ENCODE results near the gene METTL21A.
"Not testable (repeated sequence)": the region's sequence is repeated elsewhere in the genome, so short reads cannot be mapped to it uniquely, and the experiment has no call there.

METTL21A gene

GRCh38 chr2:207625014-207625907 is at the start of gene METTL21A:
METTL21A (minus strand) TSS chr2:207625394; CDS start chr2:207624375, 1,019 bp downstream.
- peak; percentile 65 for DNase-seq (ENCODE audit: low read depth)

GRCh38 chr2:207674826-207675225 is 49.6 kb upstream of the METTL21A start:
- DNase-seq (ENCODE audit: low read depth), result no peak

GRCh38 chr2:207674266-207674774 is 49.1 kb upstream of the METTL21A start:
- no peak for DNase-seq (ENCODE audit: low read depth)

GRCh38 chr2:207673431-207673830 is 48.2 kb upstream of the METTL21A start:
- no peak for DNase-seq (ENCODE audit: low read depth)

- DNase-seq (ENCODE audit: low read depth), result no peak
Measured at GRCh38 chr2:207670887-207671286, 45.7 kb upstream of the METTL21A start.

- no peak for DNase-seq (ENCODE audit: low read depth)
Measured at GRCh38 chr2:207663870-207664545, 38.8 kb upstream of the METTL21A start.

- DNase-seq (ENCODE audit: low read depth), result no peak
Measured at GRCh38 chr2:207662203-207662602, 37.0 kb upstream of the METTL21A start.

- DNase-seq (ENCODE audit: low read depth), result no peak
Measured at GRCh38 chr2:207660994-207661393, 35.8 kb upstream of the METTL21A start.

GRCh38 chr2:207658156-207658555 is 33.0 kb upstream of the METTL21A start:
- DNase-seq (ENCODE audit: low read depth), result no peak

- DNase-seq (ENCODE audit: low read depth), result no peak
Measured at GRCh38 chr2:207655000-207655399, 29.8 kb upstream of the METTL21A start.

GRCh38 chr2:207646582-207646981 is 21.4 kb upstream of the METTL21A start:
- DNase-seq (ENCODE audit: low read depth), result not testable (repeated sequence)

- DNase-seq (ENCODE audit: low read depth), result no peak
Measured at GRCh38 chr2:207643892-207644291, 18.7 kb upstream of the METTL21A start.

GRCh38 chr2:207640661-207641060 is 15.5 kb upstream of the METTL21A start:
- no peak for DNase-seq (ENCODE audit: low read depth)

- DNase-seq (ENCODE audit: low read depth), result no peak
Measured at GRCh38 chr2:207640160-207640559, 15.0 kb upstream of the METTL21A start.

- not testable (repeated sequence) for DNase-seq (ENCODE audit: low read depth)
Measured at GRCh38 chr2:207639288-207639687, 14.1 kb upstream of the METTL21A start.

GRCh38 chr2:207635468-207636200 is 10.4 kb upstream of the METTL21A start:
- no peak for DNase-seq (ENCODE audit: low read depth)

- no peak for DNase-seq (ENCODE audit: low read depth)
Measured at GRCh38 chr2:207633686-207634085, 8.5 kb upstream of the METTL21A start.

- DNase-seq (ENCODE audit: low read depth), result peak; percentile 21
Measured at GRCh38 chr2:207632575-207633493, 7.6 kb upstream of the METTL21A start.

- no peak for DNase-seq (ENCODE audit: low read depth)
Measured at GRCh38 chr2:207630491-207630890, 5.3 kb upstream of the METTL21A start.

GRCh38 chr2:207629553-207629952 is 4.4 kb upstream of the METTL21A start:
- no peak for DNase-seq (ENCODE audit: low read depth)
